ENCODE data around the gene SERINC2. TPM values are rescaled to one million over a fixed set of nuclear protein-coding genes. Genes with fewer than 3 reads are reported as not detected.

Gene SERINC2
- total RNA-seq, 1 donor from 2014 or later, result 9.6 TPM

DNA sequence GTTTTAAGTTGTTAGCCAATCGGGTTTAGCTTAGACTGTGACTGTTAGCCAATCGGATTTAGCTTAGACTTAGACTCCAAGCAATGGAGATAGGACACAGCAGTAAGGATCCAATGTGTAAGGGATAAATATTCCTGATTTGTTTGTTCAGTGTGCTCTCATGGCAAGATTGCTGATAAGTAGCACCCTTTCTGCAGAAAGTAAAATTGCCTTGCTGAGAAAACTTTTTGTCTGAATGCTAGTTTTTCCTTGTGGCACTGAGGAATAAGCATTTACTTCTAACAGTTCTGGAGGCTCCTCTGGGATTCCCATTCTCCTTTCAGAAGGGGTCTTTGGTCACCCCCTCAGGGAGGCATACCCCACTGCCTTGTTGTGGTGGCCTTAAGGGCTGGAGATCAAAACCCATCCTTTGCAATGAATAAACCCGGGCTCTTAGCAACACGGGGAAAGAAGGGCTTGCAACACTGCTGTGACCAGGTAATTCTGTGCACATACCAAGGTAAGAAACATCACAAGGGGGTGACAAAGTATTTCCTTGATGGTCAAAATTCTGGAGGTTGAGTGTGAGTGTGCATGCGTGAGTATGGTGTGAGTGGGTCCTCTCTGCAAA lies 45.4 kb downstream of the SERINC2 start:
- Mint-ChIP-seq H3K27me3 (ENCODE audit: insufficient read depth, low read depth) (peaks cover 7% of the 10 kb centered on the region), H3K27ac (no peak overlapping the region)
- TF ChIP-seq, protein P1, sequence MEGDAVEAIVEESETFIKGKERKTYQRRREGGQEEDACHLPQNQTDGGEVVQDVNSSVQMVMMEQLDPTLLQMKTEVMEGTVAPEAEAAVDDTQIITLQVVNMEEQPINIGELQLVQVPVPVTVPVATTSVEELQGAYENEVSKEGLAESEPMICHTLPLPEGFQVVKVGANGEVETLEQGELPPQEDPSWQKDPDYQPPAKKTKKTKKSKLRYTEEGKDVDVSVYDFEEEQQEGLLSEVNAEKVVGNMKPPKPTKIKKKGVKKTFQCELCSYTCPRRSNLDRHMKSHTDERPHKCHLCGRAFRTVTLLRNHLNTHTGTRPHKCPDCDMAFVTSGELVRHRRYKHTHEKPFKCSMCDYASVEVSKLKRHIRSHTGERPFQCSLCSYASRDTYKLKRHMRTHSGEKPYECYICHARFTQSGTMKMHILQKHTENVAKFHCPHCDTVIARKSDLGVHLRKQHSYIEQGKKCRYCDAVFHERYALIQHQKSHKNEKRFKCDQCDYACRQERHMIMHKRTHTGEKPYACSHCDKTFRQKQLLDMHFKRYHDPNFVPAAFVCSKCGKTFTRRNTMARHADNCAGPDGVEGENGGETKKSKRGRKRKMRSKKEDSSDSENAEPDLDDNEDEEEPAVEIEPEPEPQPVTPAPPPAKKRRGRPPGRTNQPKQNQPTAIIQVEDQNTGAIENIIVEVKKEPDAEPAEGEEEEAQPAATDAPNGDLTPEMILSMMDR (IDR thresholded peaks at IDR 0.05), result no peak
- TF ChIP-seq EZH2 (IDR thresholded peaks at IDR 0.05), result no peak
- TF ChIP-seq EZH2phosphoT487 (IDR thresholded peaks at IDR 0.05), result no peak

DNA sequence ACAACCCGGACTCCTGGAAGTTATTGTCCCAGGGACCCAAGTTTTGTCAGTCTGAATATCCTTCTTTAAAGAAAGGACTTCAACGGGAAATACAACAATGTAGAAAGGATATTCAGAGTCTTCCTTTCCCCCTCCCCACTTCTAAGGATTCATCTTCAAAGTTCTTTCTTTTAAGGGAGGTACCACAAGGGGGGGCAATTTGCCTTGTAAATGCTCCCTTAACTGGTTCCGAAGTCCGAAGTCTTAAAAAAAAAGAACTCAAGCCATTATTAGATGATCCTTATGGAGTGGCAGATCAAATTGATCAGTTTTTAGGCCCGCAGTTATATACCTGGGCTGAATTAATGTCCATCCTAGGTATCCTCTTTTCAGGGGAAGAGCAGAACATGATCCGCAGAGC lies 47.0 kb downstream of the SERINC2 start:
- no peak overlapping the region for H3K4me3 ChIP-seq
- no peak overlapping the region for H3K27ac Mint-ChIP-seq
- TF ChIP-seq EZH2 (IDR thresholded peaks at IDR 0.05) (no peak), EZH2phosphoT487 (IDR thresholded peaks at IDR 0.05) (no peak)
- TF ChIP-seq, protein P1 (IDR thresholded peaks at IDR 0.05), result peak; percentile 66
- H3K9me3 Mint-ChIP-seq, result peaks cover 26% of the 10 kb centered on the region
- no peaks in the 10 kb centered on the region for H3K36me3 ChIP-seq
- H2AFZ ChIP-seq (replicated peaks), result peak overlapping the region; percentile 18
- peaks cover 3% of the 10 kb centered on the region for H3K27me3 ChIP-seq
- no peaks in the 10 kb centered on the region for H3F3A ChIP-seq (ENCODE audit: low read depth)
- H3K4me1 Mint-ChIP-seq, result no peaks in the 10 kb centered on the region
- H3K27me3 Mint-ChIP-seq (ENCODE audit: insufficient read depth, low read depth), result peaks cover 11% of the 10 kb centered on the region
- no peak overlapping the region for H3K4me3 Mint-ChIP-seq
- H4K20me1 ChIP-seq (ENCODE audit: low read depth), result no peaks in the 10 kb centered on the region
- no peaks in the 10 kb centered on the region for H3K36me3 Mint-ChIP-seq
- H3K9me3 ChIP-seq (ENCODE audit: low read depth), result no peaks in the 10 kb centered on the region
- peak; percentile 68 for DNase-seq (ENCODE audit: low spot score)
- no peak overlapping the region for H3K9ac ChIP-seq
- H3K4me1 ChIP-seq, result no peaks in the 10 kb centered on the region
- H3K27ac ChIP-seq, result no peak overlapping the region
- no peak overlapping the region for H3K4me2 ChIP-seq
- H3K79me2 ChIP-seq (ENCODE audit: low read depth), result no peaks in the 10 kb centered on the region

More for the DNA sequence above, 45.4 kb downstream of the SERINC2 start:
- Histone ChIP-seq H3K9me3 (ENCODE audit: low read depth) (no peaks in the 10 kb centered on the region), H2AFZ (replicated peaks) (no peak overlapping the region), H3K27me3 (peaks cover 3% of the 10 kb centered on the region), H3K4me3 (no peak overlapping the region), H3K27ac (no peak overlapping the region), H3K9ac (no peak overlapping the region), H3K4me1 (peaks cover 5% of the 10 kb centered on the region), H3K79me2 (ENCODE audit: low read depth) (no peaks in the 10 kb centered on the region), H3K4me2 (no peak overlapping the region), H3K36me3 (no peaks in the 10 kb centered on the region), H4K20me1 (ENCODE audit: low read depth) (no peaks in the 10 kb centered on the region), H3F3A (ENCODE audit: low read depth) (no peaks in the 10 kb centered on the region)
- no peak overlapping the region for H3K4me3 Mint-ChIP-seq
- DNase-seq (ENCODE audit: low spot score), result no peak
- H3K9me3 Mint-ChIP-seq, result peaks cover 30% of the 10 kb centered on the region
- H3K4me1 Mint-ChIP-seq, result no peaks in the 10 kb centered on the region
- H3K36me3 Mint-ChIP-seq, result no peaks in the 10 kb centered on the region

DNA sequence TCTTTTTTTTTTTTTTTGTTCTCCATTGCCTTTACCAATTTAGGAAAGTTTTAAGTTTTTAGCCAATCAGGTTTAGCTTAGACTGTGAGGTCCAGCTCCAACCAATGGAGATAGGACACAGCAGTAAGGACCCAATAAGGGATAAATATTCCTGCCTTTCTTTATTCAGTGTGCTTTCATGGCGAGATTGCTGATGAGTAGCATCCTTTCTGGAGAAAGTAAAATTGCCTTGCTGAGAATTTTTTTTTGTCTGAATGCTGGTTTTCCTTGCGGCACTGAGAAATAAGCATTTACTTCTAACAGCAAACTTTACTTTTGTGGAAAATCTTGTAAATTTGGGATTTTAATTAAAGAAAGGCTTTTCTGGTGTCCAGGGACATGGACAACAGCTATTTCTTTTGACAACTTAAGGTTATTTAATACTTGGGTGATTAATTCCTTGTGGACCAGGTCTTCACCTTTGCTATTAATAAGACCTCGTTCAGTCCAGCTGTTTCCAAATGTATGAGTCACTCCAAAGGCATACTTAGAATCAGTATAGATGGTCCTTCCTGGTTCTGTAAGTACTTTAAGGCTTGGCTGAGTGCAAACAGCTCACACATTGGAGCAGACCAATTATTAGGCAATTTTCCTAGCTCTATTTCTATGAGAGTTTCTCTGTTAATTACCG lies 54.1 kb downstream of the SERINC2 start:
- no peak overlapping the region for H3K4me3 Mint-ChIP-seq

More for the DNA sequence above, 54.1 kb downstream of the SERINC2 start:
- H3K27ac ChIP-seq, result no peak overlapping the region
- H3K27ac Mint-ChIP-seq, result no peak overlapping the region
- no peaks in the 10 kb centered on the region for H3K9me3 Mint-ChIP-seq
- no peaks in the 10 kb centered on the region for H3K27me3 ChIP-seq
- no peaks in the 10 kb centered on the region for H3K36me3 Mint-ChIP-seq
- H3K4me1 Mint-ChIP-seq, result peaks cover 7% of the 10 kb centered on the region
- no peaks in the 10 kb centered on the region for H3F3A ChIP-seq (ENCODE audit: low read depth)
- no peak for DNase-seq (ENCODE audit: low spot score)
- no peaks in the 10 kb centered on the region for H3K79me2 ChIP-seq (ENCODE audit: low read depth)
- H3K4me1 ChIP-seq, result peaks cover 7% of the 10 kb centered on the region
- H3K4me3 ChIP-seq, result no peak overlapping the region
- no peak overlapping the region for H3K4me2 ChIP-seq
- H3K9me3 ChIP-seq (ENCODE audit: low read depth), result no peaks in the 10 kb centered on the region
- no peaks in the 10 kb centered on the region for H4K20me1 ChIP-seq (ENCODE audit: low read depth)
- no peak overlapping the region for H2AFZ ChIP-seq (replicated peaks)
- TF ChIP-seq EZH2 (IDR thresholded peaks at IDR 0.05) (no peak), EZH2phosphoT487 (IDR thresholded peaks at IDR 0.05) (no peak)
- H3K36me3 ChIP-seq, result no peaks in the 10 kb centered on the region
- no peak overlapping the region for H3K9ac ChIP-seq
- peaks cover 4% of the 10 kb centered on the region for H3K27me3 Mint-ChIP-seq (ENCODE audit: insufficient read depth, low read depth)
